ENCODE data around the gene SYT1.

GRCh38 chr12:79260923-79261322 lies 396.3 kb downstream of the SYT1 start:
- TF ChIP-seq CTCF (IDR thresholded peaks at IDR 0.05) (no peak), POLR2A (IDR thresholded peaks at IDR 0.05; ENCODE audit: low read depth) (no peak)
